GM18868 (cell line): ENCODE measurements around the gene CCNYL1.

Experiments
- ATAC-seq: cut with Tn5 transposase; IDR thresholded peaks from one replicate; pipeline ENCODE4 v1.9.1; 2021; ENCODE audit warnings: mild to moderate bottlenecking, moderate library complexity; ENCODE audit not compliant: unreplicated experiment

The CCNYL1 gene

GRCh38 chr2:207764096-207764630, 52.7 kb downstream of the CCNYL1 start:
- no peak for ATAC-seq

- ATAC-seq: no peak
These were observed 54.1 kb downstream of the CCNYL1 start for GRCh38 chr2:207765547-207765946.

DNA sequence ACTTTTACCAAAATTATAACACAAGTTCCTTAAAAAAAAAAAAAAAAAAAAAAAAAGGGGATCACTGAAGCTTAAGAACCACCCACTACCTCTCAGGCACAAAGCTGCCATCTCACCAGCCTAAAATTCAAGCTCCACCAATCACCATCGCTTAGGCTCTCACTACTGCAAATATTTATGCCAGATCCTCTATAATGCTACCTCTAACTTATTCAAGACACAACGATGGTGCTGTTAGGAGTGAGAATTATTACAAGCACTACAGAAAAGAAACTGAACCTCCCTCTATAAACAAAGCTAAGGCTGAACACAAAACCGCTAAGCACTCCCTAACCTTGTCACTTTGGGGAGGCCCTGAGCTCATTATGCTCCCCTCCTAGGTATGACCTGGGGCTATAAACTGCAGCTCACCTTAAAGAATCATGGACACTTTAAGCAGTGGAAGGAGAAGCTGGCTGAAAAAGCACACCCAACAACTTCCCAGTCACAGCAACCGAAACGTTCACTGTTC, 54.7 kb downstream of the CCNYL1 start:
- no peak for ATAC-seq

DNA sequence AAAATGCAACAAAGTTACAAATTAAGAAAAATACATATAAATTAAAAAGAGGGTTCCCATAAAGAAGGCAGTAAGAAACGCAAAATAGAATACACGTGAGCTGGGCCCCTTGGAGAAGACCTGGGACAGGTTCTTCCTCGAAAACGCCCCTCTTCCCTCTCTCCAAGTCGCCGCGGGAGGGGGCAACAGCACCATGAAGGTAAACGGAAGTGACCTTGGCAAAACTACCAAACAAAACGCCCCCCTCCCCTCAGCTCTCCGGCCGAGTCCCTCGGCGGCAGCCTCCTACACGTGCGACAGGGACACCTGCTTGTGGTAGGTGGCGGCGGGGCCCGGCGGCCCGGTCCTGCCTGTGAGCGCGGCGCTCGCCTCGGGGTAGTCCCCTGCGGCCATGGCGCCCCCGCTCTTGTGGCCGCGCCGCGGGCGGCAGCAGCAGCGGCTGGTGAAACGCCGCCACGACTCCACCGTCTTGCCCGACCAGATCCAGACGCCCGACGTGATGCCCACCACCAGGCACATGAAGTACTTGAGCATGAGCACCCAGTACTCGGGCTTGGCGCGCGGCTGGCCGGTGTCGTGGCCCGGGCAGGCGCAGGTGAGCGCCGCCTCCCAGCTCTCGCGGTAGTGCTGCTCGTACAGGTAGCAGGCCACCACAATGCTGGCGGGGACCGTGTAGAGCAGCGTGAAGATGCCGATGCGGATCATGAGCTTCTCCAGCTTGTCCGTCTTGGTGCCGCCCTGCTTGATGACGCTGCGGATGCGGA, 55.4 kb downstream of the CCNYL1 start:
- no peak for ATAC-seq

- no peak for ATAC-seq
These were observed 56.2 kb downstream of the CCNYL1 start for GRCh38 chr2:207767461-207768167.

- no peak for ATAC-seq
These were observed 56.9 kb downstream of the CCNYL1 start for GRCh38 chr2:207768168-207768865.

DNA sequence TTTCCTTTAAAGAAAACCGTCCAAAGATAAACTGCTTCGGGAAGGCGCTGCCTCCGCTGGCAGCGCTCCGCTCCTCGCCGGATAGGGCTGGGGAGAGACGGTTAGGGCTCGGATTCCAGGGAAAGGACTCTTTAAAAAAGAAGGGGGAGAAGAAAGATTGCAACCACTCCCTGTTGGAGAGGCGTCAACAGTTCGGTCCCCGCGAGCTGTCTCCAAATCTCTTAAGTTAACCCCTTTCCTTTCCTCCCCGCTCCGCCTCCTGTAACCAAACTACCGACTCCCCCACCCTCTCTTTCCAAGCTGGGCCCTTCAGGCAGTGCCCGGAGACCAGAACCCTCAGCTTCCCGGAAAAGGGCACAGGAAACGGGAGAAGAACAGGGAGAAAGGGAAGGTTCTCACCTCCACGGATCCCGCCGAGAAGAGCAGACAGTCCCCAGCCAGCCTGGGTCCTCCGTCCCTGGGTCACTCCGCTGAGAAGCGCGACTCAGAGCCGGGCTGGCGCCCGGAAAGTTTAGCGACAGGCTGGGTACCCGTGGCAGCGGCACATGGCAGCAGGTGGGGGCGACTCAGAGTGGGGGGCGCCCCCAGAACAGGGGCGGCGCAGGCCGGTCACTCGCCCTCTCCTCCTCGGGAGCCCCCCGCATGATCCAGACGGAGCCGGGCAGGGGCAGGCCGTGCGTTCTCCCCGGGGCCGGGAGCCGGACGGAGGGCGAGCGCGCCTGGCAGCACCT, 57.6 kb downstream of the CCNYL1 start:
- ATAC-seq: peak; percentile 14

DNA sequence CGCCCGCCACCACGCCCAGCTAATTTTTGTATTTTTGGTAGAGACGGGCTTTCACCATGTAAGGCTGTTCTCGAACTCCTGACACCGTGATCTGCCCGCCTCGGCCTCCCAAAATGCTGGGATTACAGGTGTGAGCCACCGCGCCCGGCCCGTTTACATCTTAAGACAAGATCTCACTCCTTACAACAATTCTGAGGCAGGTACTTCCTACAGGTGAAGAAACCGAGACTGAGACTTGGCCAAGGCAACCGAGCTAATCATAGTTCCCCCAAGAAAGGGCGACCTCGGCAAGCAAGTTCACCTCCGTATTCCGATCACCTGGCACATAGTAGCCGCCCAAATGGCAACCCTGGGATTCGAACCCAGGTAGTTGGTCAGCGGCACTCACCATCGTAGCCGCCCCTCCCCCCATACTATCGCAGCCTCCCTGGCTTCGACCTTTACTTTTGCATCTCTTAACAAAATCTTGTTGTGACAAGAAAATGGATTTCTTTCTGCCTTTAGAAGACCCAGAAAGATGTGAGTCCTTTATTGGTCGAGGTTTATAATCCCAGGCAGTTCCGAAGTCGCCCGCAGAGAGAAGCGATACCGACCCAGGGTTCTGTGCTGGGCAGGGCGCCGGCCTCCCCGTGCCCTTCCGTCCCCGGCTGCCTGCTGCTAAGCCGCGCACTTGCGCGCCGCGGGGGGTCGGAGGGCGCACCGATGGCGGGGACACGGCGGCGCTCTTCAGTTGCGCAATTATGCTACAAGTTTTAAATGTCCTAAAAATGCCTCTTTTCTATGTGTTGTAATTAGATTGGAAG, 59.4 kb downstream of the CCNYL1 start:
- no peak for ATAC-seq

DNA sequence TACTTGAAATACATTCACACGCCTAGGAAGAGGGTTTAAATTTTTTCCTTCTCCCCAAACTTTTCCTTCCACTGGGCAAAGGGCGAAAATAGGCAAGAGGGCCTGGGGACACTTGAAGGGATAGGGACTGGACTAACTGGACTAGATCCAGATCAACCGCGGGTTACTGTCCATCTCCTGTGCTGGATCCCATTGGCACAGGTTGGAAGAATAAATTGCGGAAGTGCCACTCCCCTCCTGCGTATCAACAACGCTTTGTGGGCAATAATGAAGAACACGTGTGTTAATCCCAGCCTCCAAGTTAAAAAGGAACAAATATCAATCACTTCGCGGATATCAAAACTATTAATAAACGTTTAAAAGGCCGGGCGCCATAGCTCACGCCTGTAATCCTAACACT, 60.0 kb downstream of the CCNYL1 start:
- ATAC-seq: no peak

- no peak for ATAC-seq
These were observed 60.8 kb downstream of the CCNYL1 start for GRCh38 chr2:207772081-207772843.

DNA sequence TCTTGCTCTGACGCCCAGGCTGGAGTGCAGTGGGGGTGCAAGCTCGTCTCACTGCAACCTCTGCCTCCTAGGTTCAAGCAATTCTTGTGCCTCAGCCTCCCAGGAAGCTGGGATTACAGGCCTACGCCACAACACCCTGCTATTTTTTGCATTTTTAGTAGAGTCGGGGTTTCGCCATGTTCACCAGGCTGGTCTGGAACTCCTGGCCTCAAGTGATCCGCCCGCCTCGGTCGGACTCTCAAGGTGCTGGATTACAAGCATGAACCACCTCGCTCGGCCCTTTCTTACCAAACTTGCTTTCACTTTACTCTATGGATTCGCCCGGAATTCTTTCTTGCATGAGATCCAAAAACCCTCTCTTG, 61.4 kb downstream of the CCNYL1 start:
- no peak for ATAC-seq

- no peak for ATAC-seq
These were observed 64.0 kb downstream of the CCNYL1 start for GRCh38 chr2:207775473-207775872.

DNA sequence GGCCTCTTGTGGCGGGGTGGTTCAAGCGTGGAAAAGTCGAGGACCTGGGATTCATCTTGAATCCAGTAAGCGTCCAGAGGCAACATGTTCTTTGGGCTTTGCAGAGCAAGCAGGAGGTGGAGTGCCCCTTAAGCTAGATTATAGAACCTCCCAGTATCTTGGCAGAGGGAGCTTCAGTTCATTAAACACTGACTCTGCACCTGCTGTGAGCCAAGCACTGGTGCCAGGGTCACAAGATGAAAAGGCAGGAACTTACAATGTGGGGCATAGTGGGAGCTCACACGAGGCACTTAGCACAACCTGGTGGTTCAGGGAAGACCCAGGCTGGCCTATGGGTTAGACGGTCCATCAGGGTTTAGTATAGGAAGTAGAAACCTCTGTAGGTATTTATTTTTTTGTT, 65.7 kb downstream of the CCNYL1 start:
- ATAC-seq: no peak

GRCh38 chr2:207778298-207778882, 67.0 kb downstream of the CCNYL1 start:
- no peak for ATAC-seq

DNA sequence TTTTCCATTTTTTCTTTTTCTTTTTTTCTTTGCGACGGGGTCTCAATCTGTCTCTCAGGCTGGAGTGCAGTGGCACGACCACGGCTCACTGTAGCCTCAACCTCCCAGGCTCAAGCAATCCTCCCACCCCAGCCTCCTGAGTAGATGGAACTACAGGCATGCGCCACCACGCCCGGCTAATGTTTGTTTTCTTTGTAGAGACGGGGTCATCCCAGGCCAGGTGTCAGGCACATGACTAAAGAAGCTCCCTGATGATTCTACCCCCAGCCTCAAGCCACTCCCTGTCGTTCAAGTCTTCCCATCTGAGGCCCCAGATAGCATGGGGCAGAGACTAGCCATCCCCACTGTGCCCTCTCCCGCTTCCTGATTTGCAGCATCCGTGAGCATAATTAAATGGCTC, 68.1 kb downstream of the CCNYL1 start:
- no peak for ATAC-seq

GRCh38 chr2:207782238-207783030, 71.0 kb downstream of the CCNYL1 start:
- ATAC-seq: no peak

DNA sequence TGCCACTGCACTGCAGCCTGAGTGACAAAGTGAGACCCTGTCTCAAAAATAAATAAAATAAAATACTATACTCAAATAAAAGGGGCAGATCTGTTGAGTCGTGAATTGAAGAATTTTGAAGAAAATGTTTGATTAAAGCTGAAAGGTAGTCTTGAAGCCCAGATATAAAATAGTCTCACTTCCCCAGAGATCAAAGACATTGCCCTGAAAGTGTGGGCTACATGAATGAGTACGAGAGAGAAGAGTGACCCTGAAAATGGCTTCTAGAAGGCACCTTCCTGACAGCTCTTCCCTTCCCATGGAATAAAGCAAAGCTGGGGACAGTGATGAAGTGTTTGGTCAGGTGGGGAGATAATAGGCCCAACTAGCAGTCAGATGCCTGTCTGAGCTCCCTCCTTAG, 72.1 kb downstream of the CCNYL1 start:
- no peak for ATAC-seq

DNA sequence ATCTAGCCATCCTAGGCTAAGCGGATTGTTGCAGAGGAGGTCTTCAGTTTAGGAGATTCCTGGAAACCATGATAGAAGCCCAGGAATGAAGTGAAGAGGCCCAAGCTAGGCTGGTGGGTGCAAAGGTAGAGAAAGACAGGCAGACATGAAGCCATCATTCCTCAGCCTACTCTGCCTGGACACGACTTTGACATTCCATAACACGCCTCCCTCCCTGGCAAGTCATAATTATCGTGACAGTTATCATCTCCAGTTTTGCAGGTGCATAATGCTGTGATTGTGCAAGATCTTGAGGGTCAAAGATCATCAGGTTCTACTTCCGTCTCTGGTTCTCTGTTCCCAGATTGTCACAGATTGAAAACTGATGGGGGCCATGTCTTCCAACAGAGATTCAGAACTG, 73.5 kb downstream of the CCNYL1 start:
- no peak for ATAC-seq
